IMR-90 (cell line): ENCODE data around the gene ZSCAN29. TPM values are rescaled to one million over a fixed set of nuclear protein-coding genes. Genes with fewer than 3 reads are reported as not detected.

Source experiments
- ATAC-seq: fragments of 200-7000 bp; cut with Tn5 transposase; 2 replicates; pipeline ENCODE4 v1.9.1; 2020; ENCODE audit warnings: low read depth, mild to moderate bottlenecking, moderate library complexity
- BruUV-seq: library from RNA; stranded (reverse); fragments of 400-500 nt; replicated peaks from 2 replicates; lab custom pipeline; 2021; lab: Mats Ljungman, UMichigan
- CTCF ChIA-PET: fragments of 300-600 bp; formaldehyde crosslinking; extraction: SDS; loops from one replicate; lab custom pipeline; 2021; ENCODE audit warnings: antibody characterized with exemption; lab: Yijun Ruan, JAX
- POLR2A ChIA-PET: fragments of 300-600 bp; sonication (Branson Sonifier 250); formaldehyde crosslinking; loops from one replicate; lab custom pipeline; 2022; ENCODE audit warnings: antibody characterized with exemption; ENCODE audit not compliant: unreplicated experiment; lab: Charles Lee
- DNase-seq: peaks from one replicate; pipeline ENCODE4 v3.0.0; 2013
- H2AFZ ChIP-seq: replicated peaks from 2 replicates; pipeline ENCODE3; 2013; ENCODE audit warnings: low read length, mild to moderate bottlenecking; ENCODE audit not compliant: poor library complexity
- H2AK5ac ChIP-seq: 2 replicates; pipeline ENCODE4 v1.6.1; 2013; ENCODE audit warnings: low read depth, low read length, inconsistent platforms
- H2AK9ac ChIP-seq: replicated peaks from 2 replicates; pipeline ENCODE3; 2013; ENCODE audit warnings: mild to moderate bottlenecking, low read depth, low read length, moderate library complexity; ENCODE audit not compliant: poor library complexity
- H2BK120ac ChIP-seq: 2 replicates; pipeline ENCODE4 v1.6.1; 2013; ENCODE audit warnings: low read depth, low read length, inconsistent platforms
- H2BK15ac ChIP-seq: 3 replicates; pipeline ENCODE4 v1.6.1; 2013; ENCODE audit warnings: low read depth, low read length, inconsistent platforms
- H2BK20ac ChIP-seq: 2 replicates; pipeline ENCODE4 v1.6.1; 2013; ENCODE audit warnings: low read depth, mild to moderate bottlenecking, inconsistent platforms, low read length, moderate library complexity
- H2BK5ac ChIP-seq: 2 replicates; pipeline ENCODE4 v1.6.1; 2013; ENCODE audit warnings: mild to moderate bottlenecking, low read depth, low read length, inconsistent platforms; ENCODE audit not compliant: poor library complexity, severe bottlenecking
- H3K14ac ChIP-seq: replicated peaks from 2 replicates; pipeline ENCODE4 v1.6.1; 2013; ENCODE audit warnings: low read depth, low read length, inconsistent platforms
- H3K18ac ChIP-seq: 2 replicates; pipeline ENCODE4 v1.6.1; 2013; ENCODE audit warnings: low read depth, low read length, control low read depth
- H3K23ac ChIP-seq: 2 replicates; pipeline ENCODE4 v1.6.1; 2013; ENCODE audit warnings: low read depth, low read length, inconsistent platforms
- H3K27ac ChIP-seq: 2 replicates; pipeline ENCODE4 v1.5.1; 2013; ENCODE audit warnings: mild to moderate bottlenecking, control low read depth, low read length; ENCODE audit not compliant: insufficient read depth
- H3K27me3 ChIP-seq: 2 replicates; pipeline ENCODE4 v1.6.1; 2013; ENCODE audit warnings: low read length; ENCODE audit not compliant: control insufficient read depth, insufficient read depth
- H3K36me3 ChIP-seq: 2 replicates; pipeline ENCODE4 v1.6.1; 2013; ENCODE audit warnings: low read length, mixed read lengths; ENCODE audit not compliant: control insufficient read depth, insufficient read depth
- H3K4ac ChIP-seq: 2 replicates; pipeline ENCODE4 v1.6.1; 2013; ENCODE audit warnings: low read depth, low read length, inconsistent platforms
- H3K4me1 ChIP-seq: 2 replicates; pipeline ENCODE4 v1.6.1; 2013; ENCODE audit warnings: low read length, mixed read lengths; ENCODE audit not compliant: control insufficient read depth, insufficient read depth
- H3K4me2 ChIP-seq: 2 replicates; pipeline ENCODE4 v1.6.1; 2013; ENCODE audit warnings: low read depth, mild to moderate bottlenecking, control low read depth, low read length, moderate library complexity
- H3K4me3 ChIP-seq: 2 replicates; pipeline ENCODE4 v1.5.1; 2013; ENCODE audit warnings: low read depth, mild to moderate bottlenecking, control low read depth, low read length, moderate library complexity; ENCODE audit not compliant: insufficient read depth
- H3K56ac ChIP-seq: 2 replicates; pipeline ENCODE4 v1.6.1; 2013; ENCODE audit warnings: low read length, inconsistent platforms; ENCODE audit not compliant: insufficient read depth; ENCODE audit errors: extremely low read depth
- H3K79me1 ChIP-seq, 2 experiments: 2 replicates each; pipeline ENCODE4 v1.6.1; 2013; ENCODE audit warnings: low read length in 2 of 2, inconsistent platforms in 1 of 2, low read depth in 1 of 2
- H3K9ac ChIP-seq: 2 replicates; pipeline ENCODE4 v1.6.1; 2013; ENCODE audit warnings: low read depth, low read length, control low read depth
- H3K9me1 ChIP-seq: 2 replicates; pipeline ENCODE4 v1.6.1; 2013; ENCODE audit warnings: low read length, inconsistent platforms; ENCODE audit not compliant: insufficient read depth
- H3K9me3 ChIP-seq: 2 replicates; pipeline ENCODE4 v1.6.1; 2013; ENCODE audit warnings: low read length; ENCODE audit not compliant: control insufficient read depth, insufficient read depth
- H4K20me1 ChIP-seq: 2 replicates; pipeline ENCODE4 v1.6.1; 2013; ENCODE audit warnings: low read length, inconsistent platforms; ENCODE audit not compliant: insufficient read depth
- H4K5ac ChIP-seq: 2 replicates; pipeline ENCODE4 v1.6.1; 2013; ENCODE audit warnings: mild to moderate bottlenecking, low read depth, low read length, control low read depth
- H4K8ac ChIP-seq, 2 experiments: 2 replicates each; pipeline ENCODE4 v1.6.1; 2013; ENCODE audit warnings: low read depth in 2 of 2, low read length in 2 of 2, control low read depth in 1 of 2, inconsistent platforms in 1 of 2
- H4K91ac ChIP-seq: 2 replicates; pipeline ENCODE4 v1.6.1; 2013; ENCODE audit warnings: low read depth, low read length, inconsistent platforms; ENCODE audit not compliant: insufficient read depth
- POLR2A ChIP-seq: IDR thresholded peaks from 2 replicates; pipeline ENCODE4 v1.6.1; 2012; ENCODE audit warnings: mild to moderate bottlenecking, low read depth, low read length
- WGBS, 2 experiments: methylation state at CpG; one replicate each; pipeline versions ENCODE4 v1.1.5 to v1.1.7; 2013; ENCODE audit warnings: missing lambda C conversion rate in 2 of 2; ENCODE audit not compliant: insufficient read length in 1 of 2; ENCODE audit errors: extremely low coverage in 2 of 2; 5-methylcytosine and 5-hydroxymethylcytosine counted together
- dilution Hi-C: fragments of 300-500 bp; cut with HindIII; formaldehyde crosslinking; loops from one replicate; pipeline ENCODE4 v1.14.3; 2018; ENCODE audit warnings: low sequenced_read_pairs; ENCODE audit not compliant: unreplicated experiment
- in situ Hi-C: fragments of 300-500 bp; cut with MboI; formaldehyde crosslinking; loops from 3 replicates; pipeline ENCODE4 v1.14.3; 2019; ENCODE audit warnings: low sequenced_read_pairs, inconsistent platforms, mixed read lengths
- intact Hi-C: fragments of 100-400 bp; cut with micrococcal nuclease; formaldehyde crosslinking; loops from 2 replicates; pipeline ENCODE4 v1.10.0; 2022
- polyA plus RNA-seq, 3 experiments: library from polyadenylated mRNA; depleted of rRNA; stranded (reverse); fragments of >200 nt; gene quantifications; 2 replicates each; pipeline ENCODE4 v1.2.3, GENCODE V29; 2012; ENCODE audit warnings: low replicate concordance in 1 of 3
- total RNA-seq: library from RNA; depleted of rRNA; stranded (reverse); fragments of >200 nt; gene quantifications from 2 replicates; pipeline ENCODE4 v1.2.3, GENCODE V29; 2012; rRNA removed

ZSCAN29 gene
- total and polyA plus RNA-seq, 2 of the 4 experiments (the other 2 are of a cell fraction), result 6.8 to 8.6 TPM

DNA sequence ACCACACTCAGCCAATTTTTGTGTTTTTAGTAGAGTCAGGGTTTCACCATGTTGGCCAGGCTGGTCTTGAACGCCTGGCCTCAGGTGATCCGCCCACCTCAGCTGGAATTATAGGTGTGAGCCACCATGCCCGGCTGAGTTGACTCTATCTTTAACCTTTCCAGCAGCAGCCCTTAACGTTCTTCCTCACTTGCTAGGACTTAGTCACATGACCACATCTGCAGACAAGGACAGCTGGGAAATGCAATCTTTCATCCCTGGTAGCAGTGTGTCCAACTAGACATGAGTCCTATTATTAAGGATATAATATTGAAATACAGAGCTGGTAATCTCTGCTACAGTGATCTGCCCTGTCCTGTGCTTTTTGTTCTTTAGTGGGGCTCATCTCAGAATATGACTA lies 58.5 kb downstream of the ZSCAN29 start:
- no peak overlapping the region for H3K9ac ChIP-seq
- WGBS, 2 experiments, result no CpG with 5 or more reads among the region's 4 CpGs
- POLR2A ChIA-PET, result no interaction called here

More for the DNA sequence above, 58.5 kb downstream of the ZSCAN29 start:
- Histone ChIP-seq H4K5ac (no peak overlapping the region), H4K91ac (no peak overlapping the region), H3K27me3 (peaks cover 41% of the 10 kb centered on the region), H2BK5ac (no peak overlapping the region), H4K8ac (no peak overlapping the region), H2BK20ac (no peak overlapping the region), H3K4ac (no peak overlapping the region), H3K4me1 (peaks cover 2% of the 10 kb centered on the region; the same call in 1 of the 2 replicates), H2AFZ (no peak overlapping the region), H2BK15ac (no peak overlapping the region), H2AK5ac (no peak overlapping the region), H3K23ac (no peak overlapping the region), H3K9me1 (no peaks in the 10 kb centered on the region; the same call in 1 of the 2 replicates), H2BK120ac (no peak overlapping the region), H3K4me2 (no peak overlapping the region), H3K27ac (no peak overlapping the region), H3K9me3 (no peaks in the 10 kb centered on the region; the same call in 1 of the 2 replicates), H3K36me3 (no peaks in the 10 kb centered on the region), H3K14ac (no peak overlapping the region), H3K56ac (no peak overlapping the region), H2AK9ac (no peak overlapping the region), H3K4me3 (no peak overlapping the region), H3K79me1 (no peaks in the 10 kb centered on the region), H3K18ac (no peak overlapping the region), H4K20me1 (no peaks in the 10 kb centered on the region)
- BruUV-seq, result no TSS peak
- CTCF ChIA-PET, result no interaction called here
- dilution Hi-C loops, result no loop called here
- in situ Hi-C loops, result no loop called here
- no peak for TF ChIP-seq POLR2A
- intact Hi-C loops, result no loop called here
- DNase-seq, result no peak
- no peak for ATAC-seq

Other genes with a start within 250 kb of the ZSCAN29 start
- 5.6 and 8.6 TPM in 2 replicates for gene TMEM62, start 237.5 kb downstream of the ZSCAN29 start, total RNA-seq
- 3.1 and 3.7 TPM in 2 replicates for gene TMEM62, start 237.5 kb downstream of the ZSCAN29 start, polyA plus RNA-seq (2012; rRNA removed)
- 33.9 and 40.3 TPM in 2 replicates for gene CCNDBP1, start 185.6 kb downstream of the ZSCAN29 start, total RNA-seq
- 33.4 and 34.9 TPM in 2 replicates for gene CCNDBP1, start 185.6 kb downstream of the ZSCAN29 start, polyA plus RNA-seq (2012; rRNA removed)
- gene EPB42, start 150.0 kb downstream of the ZSCAN29 start, total RNA-seq, result not detected in 2 replicates
- gene EPB42, start 150.0 kb downstream of the ZSCAN29 start, polyA plus RNA-seq (2012; rRNA removed), result not detected in 2 replicates
- gene TGM5, start 104.1 kb downstream of the ZSCAN29 start, total RNA-seq, result not detected in 2 replicates
- gene TGM5, start 104.1 kb downstream of the ZSCAN29 start, polyA plus RNA-seq (2012; rRNA removed), result not detected in 2 replicates
- gene TGM7, start 68.8 kb downstream of the ZSCAN29 start, total RNA-seq, result not detected in 2 replicates
- gene TGM7, start 68.8 kb downstream of the ZSCAN29 start, polyA plus RNA-seq (2012; rRNA removed), result not detected in 2 replicates
- gene LCMT2, start 40.5 kb downstream of the ZSCAN29 start, total RNA-seq, result 9.7 and 12.2 TPM in 2 replicates
- gene LCMT2, start 40.5 kb downstream of the ZSCAN29 start, polyA plus RNA-seq (2012; rRNA removed), result 5.7 and 5.8 TPM in 2 replicates
- gene TUBGCP4, start 58 bp upstream of the ZSCAN29 start, total RNA-seq, result 11.9 and 12.7 TPM in 2 replicates
- 7.7 and 7.9 TPM in 2 replicates for gene TUBGCP4, start 58 bp upstream of the ZSCAN29 start, polyA plus RNA-seq (2012; rRNA removed)
- 64.5 and 73.9 TPM in 2 replicates for gene TP53BP1, start 122.1 kb upstream of the ZSCAN29 start, total RNA-seq
- 33.9 and 36.3 TPM in 2 replicates for gene TP53BP1, start 122.1 kb upstream of the ZSCAN29 start, polyA plus RNA-seq (2012; rRNA removed)
- gene MAP1A, start 146.6 kb upstream of the ZSCAN29 start, total RNA-seq, result 47.2 and 48.2 TPM in 2 replicates
- gene MAP1A, start 146.6 kb upstream of the ZSCAN29 start, polyA plus RNA-seq (2012; rRNA removed), result 28.7 and 31.3 TPM in 2 replicates
- 10.0 and 12.7 TPM in 2 replicates for gene PPIP5K1, start 219.2 kb upstream of the ZSCAN29 start, total RNA-seq
- gene PPIP5K1, start 219.2 kb upstream of the ZSCAN29 start, polyA plus RNA-seq (2012; rRNA removed), result 14.2 and 15.2 TPM in 2 replicates
- gene CKMT1B, start 223.0 kb upstream of the ZSCAN29 start, total RNA-seq, result not detected in 2 replicates
- 0.07 TPM in 1 of 2 replicates, not detected in the other for gene CKMT1B, start 223.0 kb upstream of the ZSCAN29 start, polyA plus RNA-seq (2012; rRNA removed)
- not detected in 2 replicates for gene STRC, start 247.8 kb upstream of the ZSCAN29 start, total RNA-seq
- 0.20 TPM in 1 of 2 replicates, not detected in the other for gene STRC, start 247.8 kb upstream of the ZSCAN29 start, polyA plus RNA-seq (2012; rRNA removed)